K562 (cell line): Measurements from ENCODE around the gene EXOC4. TPM values are rescaled to one million over a fixed set of nuclear protein-coding genes. Genes with fewer than 3 reads are reported as not detected.

Source experiments
- ATAC-seq: fragments of 200-7000 bp; cut with Tn5 transposase; 3 replicates; pipeline ENCODE4 v1.9.1; 2020; ENCODE audit warnings: moderate library complexity
- BruUV-seq: library from RNA; stranded (reverse); fragments of 400-500 nt; replicated peaks from 2 replicates; lab custom pipeline; 2021; lab: Mats Ljungman, UMichigan
- CTCF ChIA-PET: fragments of 300-600 bp; formaldehyde crosslinking; extraction: SDS; loops from one replicate; lab custom pipeline; 2021; ENCODE audit warnings: low intra/inter-chr PET ratio; lab: Yijun Ruan, JAX
- POLR2A ChIA-PET: fragments of 300-600, 350-650 bp; sonication (Branson Sonifier 250); formaldehyde crosslinking; extraction: SDS; loops from one replicate; lab custom pipeline; 2021; ENCODE audit warnings: antibody characterized with exemption, inconsistent platforms; lab: Yijun Ruan, JAX
- DNase-seq, 4 experiments: peaks; one replicate each; pipeline versions ENCODE4 v3.0.0 to v3.0.0-alpha.2; 2011 to 2018; ENCODE audit warnings: low spot score in 3 of 4, mixed read lengths in 3 of 4; ENCODE audit errors: extremely low read depth in 1 of 4
- FAIRE-seq: peaks from 2 replicates; lab custom pipeline; 2011; peaks lifted over from hg19 to GRCh38; lab: Jason Lieb, UNC
- H2AFZ ChIP-seq: 2 replicates; pipeline ENCODE4 v1.6.0; 2011; ENCODE audit warnings: low read depth, low read length, control low read depth, inconsistent platforms
- H3K27ac ChIP-seq: fragments of 200-600 bp; 3 replicates; pipeline ENCODE4 v1.8.0; 2011; ENCODE audit warnings: low read depth, mild to moderate bottlenecking, control low read depth, inconsistent platforms, low read length, moderate library complexity, mixed read lengths; ENCODE audit errors: extremely low read depth
- H3K27me3 ChIP-seq, 2 experiments: fragments of 300-600 bp in 1 of 2; 2 replicates in 1 of 2; 3 replicates in 1 of 2; pipeline versions ENCODE4 v1.6.0 to v1.8.0; 2011; ENCODE audit warnings: inconsistent platforms in 2 of 2, low read length in 2 of 2, mild to moderate bottlenecking in 1 of 2, mixed read lengths in 1 of 2, moderate library complexity in 1 of 2; ENCODE audit not compliant: control insufficient read depth in 2 of 2, insufficient read depth in 2 of 2
- H3K36me3 ChIP-seq: fragments of 300-600 bp; 3 replicates; pipeline ENCODE4 v1.8.0; 2011; ENCODE audit warnings: mild to moderate bottlenecking, low read length, inconsistent platforms; ENCODE audit not compliant: control insufficient read depth, insufficient read depth
- H3K4me1 ChIP-seq, 2 experiments: fragments of 200-600 bp in 1 of 2; replicated peaks in 1 of 2; 2 replicates in 1 of 2; 3 replicates in 1 of 2; pipeline versions ENCODE4 v1.5.1 to v1.8.0; 2011; ENCODE audit warnings: inconsistent platforms in 2 of 2, low read length in 2 of 2, mild to moderate bottlenecking in 1 of 2, mixed read lengths in 1 of 2, moderate library complexity in 1 of 2; ENCODE audit not compliant: control insufficient read depth in 2 of 2, insufficient read depth in 2 of 2
- H3K4me2 ChIP-seq: 2 replicates; pipeline ENCODE4 v1.6.1; 2011; ENCODE audit warnings: low read length, control low read depth, inconsistent platforms, mixed read lengths; ENCODE audit not compliant: insufficient read depth
- H3K4me3 ChIP-seq: fragments of 200-600 bp; sonication (generic), shearing (Covaris generic); 2 replicates; pipeline ENCODE4 v1.5.1; 2016; ENCODE audit warnings: control low read depth, inconsistent platforms
- H3K79me2 ChIP-seq: fragments of 200-600 bp; 3 replicates; pipeline ENCODE4 v1.8.0; 2011; ENCODE audit warnings: low read length, inconsistent platforms; ENCODE audit not compliant: control insufficient read depth, insufficient read depth
- H3K9ac ChIP-seq, 2 experiments: 2 replicates each; pipeline versions ENCODE4 v1.6.0 to v1.6.1; 2011; ENCODE audit warnings: low read depth in 2 of 2, low read length in 2 of 2, control low read depth in 1 of 2, inconsistent platforms in 1 of 2, mild to moderate bottlenecking in 1 of 2, mixed read lengths in 1 of 2; ENCODE audit not compliant: insufficient read depth in 1 of 2
- H3K9me1 ChIP-seq: one replicate; pipeline ENCODE4 v1.6.0; 2011; ENCODE audit warnings: inconsistent platforms, mild to moderate bottlenecking, low read length, moderate library complexity; ENCODE audit not compliant: control insufficient read depth, insufficient read depth
- H3K9me3 ChIP-seq: replicated peaks from 2 replicates; pipeline ENCODE4 v1.5.1; 2011; ENCODE audit warnings: low read depth, low read length, inconsistent platforms; ENCODE audit not compliant: control insufficient read depth, insufficient read depth
- H4K20me1 ChIP-seq: replicated peaks from 2 replicates; pipeline ENCODE4 v1.6.1; 2011; ENCODE audit warnings: low read length, inconsistent platforms, mixed read lengths; ENCODE audit not compliant: control insufficient read depth, insufficient read depth
- C11orf30 ChIP-seq: fragments of 450-650 bp; IDR thresholded peaks from 2 replicates; pipeline ENCODE4 v1.6.1; 2016; ENCODE audit warnings: low read depth, mild to moderate bottlenecking
- CBFB ChIP-seq: sonication (generic); formaldehyde crosslinking; IDR thresholded peaks from 2 replicates; pipeline ENCODE4 v1.4.0; 2020; ENCODE audit warnings: mild to moderate bottlenecking, missing genetic modification reagents
- CC2D1A ChIP-seq: fragments of 450-650 bp; IDR thresholded peaks from 2 replicates; pipeline ENCODE4 v1.6.1; 2017; ENCODE audit warnings: mild to moderate bottlenecking
- CCAR2 ChIP-seq: fragments of 200-400 bp; formaldehyde crosslinking; IDR thresholded peaks from 2 replicates; pipeline ENCODE4 v1.6.1; 2017; ENCODE audit warnings: mild to moderate bottlenecking, low read depth, low read length
- CEBPG ChIP-seq, 3 experiments: fragments of 200-800 bp in 1 of 3; sonication (Bioruptor generic) in 1 of 3; sonication (generic) in 1 of 3; formaldehyde crosslinking in 1 of 3; IDR thresholded peaks in 2 of 3; conservative IDR thresholded peaks in 1 of 3; 2 replicates each; pipeline versions ENCODE4 v1.6.1 to v1.8.0; 2016 to 2022; ENCODE audit warnings: missing compliant biosample characterization in 2 of 3, missing genetic modification characterization in 2 of 3, mild to moderate bottlenecking in 1 of 3, missing genetic modification reagents in 1 of 3
- CXXC5 ChIP-seq: fragments of 250-450 bp; sonication (Bioruptor Pico); IDR thresholded peaks from 2 replicates; pipeline ENCODE4 v1.8.0; 2022; ENCODE audit warnings: inconsistent platforms, mild to moderate bottlenecking, moderate library complexity
- FOXM1 ChIP-seq, 2 experiments: fragments of 450-650 bp in 1 of 2; sonication (generic) in 1 of 2; formaldehyde crosslinking in 1 of 2; IDR thresholded peaks; 2 replicates each; pipeline versions ENCODE4 v1.6.1 to v1.9.0; 2017 to 2022; ENCODE audit warnings: low read depth in 2 of 2, mild to moderate bottlenecking in 2 of 2, missing genetic modification reagents in 1 of 2, moderate library complexity in 1 of 2
- HDAC3 ChIP-seq: fragments of 450-650 bp; IDR thresholded peaks from 2 replicates; pipeline ENCODE4 v1.6.1; 2018; ENCODE audit warnings: borderline replicate concordance, mild to moderate bottlenecking, moderate library complexity; ENCODE audit not compliant: partially characterized antibody
- HNRNPH1 ChIP-seq: fragments of 200-400 bp; formaldehyde crosslinking; optimal IDR thresholded peaks from 2 replicates; pipeline ENCODE3; 2017; ENCODE audit warnings: low read depth, mild to moderate bottlenecking, low read length, moderate library complexity
- MAFF ChIP-seq: IDR thresholded peaks from 2 replicates; pipeline ENCODE4 v1.6.1; 2012; ENCODE audit warnings: low read length, improper control_type of control experiment
- MAFG ChIP-seq: fragments of 450-650 bp; conservative IDR thresholded peaks from 2 replicates; pipeline ENCODE4 v1.6.1; 2016; ENCODE audit warnings: missing genetic modification characterization, missing compliant biosample characterization
- MAFK ChIP-seq: IDR thresholded peaks from 2 replicates; pipeline ENCODE4 v1.6.1; 2011; ENCODE audit warnings: low read length, improper control_type of control experiment
- MCM7 ChIP-seq, 2 experiments: fragments of 450-650 bp; IDR thresholded peaks; 2 replicates each; pipeline ENCODE4 v1.6.1; 2016 to 2018
- NR2C2 ChIP-seq, 2 experiments: fragments of 200-800 bp in 1 of 2; sonication (Bioruptor generic) in 1 of 2; sonication (generic) in 1 of 2; formaldehyde crosslinking in 1 of 2; IDR thresholded peaks; 2 replicates each; pipeline versions ENCODE4 v1.6.1 to v1.8.0; 2016 to 2022; ENCODE audit warnings: mild to moderate bottlenecking in 1 of 2, missing compliant biosample characterization in 1 of 2, missing genetic modification characterization in 1 of 2, missing genetic modification reagents in 1 of 2
- POU5F1 ChIP-seq: fragments of 150-350 bp; IDR thresholded peaks from 2 replicates; pipeline ENCODE4 v1.6.1; 2014; ENCODE audit warnings: borderline replicate concordance, low read length, low read depth, mild to moderate bottlenecking; ENCODE audit not compliant: partially characterized antibody
- PRMT5 ChIP-seq: sonication (generic); formaldehyde crosslinking; IDR thresholded peaks from 2 replicates; pipeline ENCODE4 v1.5.0; 2020; ENCODE audit warnings: missing genetic modification reagents
- RHOXF2B ChIP-seq: fragments of 250-450 bp; sonication (Bioruptor Pico); conservative IDR thresholded peaks from 2 replicates; pipeline ENCODE4 v1.5.1; 2021
- ZBTB9 ChIP-seq: fragments of 450-650 bp; formaldehyde crosslinking; IDR thresholded peaks from 2 replicates; pipeline ENCODE4 v1.4.0; 2020; ENCODE audit warnings: mild to moderate bottlenecking, moderate library complexity
- ZNF316 ChIP-seq: fragments of 450-650 bp; IDR thresholded peaks from 2 replicates; pipeline ENCODE4 v1.6.1; 2016
- ZNF408 ChIP-seq: fragments of 250-450 bp; sonication (Bioruptor Pico); IDR thresholded peaks from 2 replicates; pipeline ENCODE4 v1.4.0; 2020; ENCODE audit warnings: low read depth, mild to moderate bottlenecking, moderate library complexity
- ZNF41 ChIP-seq: fragments of 250-450 bp; sonication (Bioruptor Pico); conservative IDR thresholded peaks from 2 replicates; pipeline ENCODE4 v1.4.0; 2020; ENCODE audit warnings: mild to moderate bottlenecking
- ZNF780A ChIP-seq: fragments of 250-450 bp; sonication (Bioruptor Pico); IDR thresholded peaks from 2 replicates; pipeline ENCODE4 v1.5.0; 2021; ENCODE audit warnings: mild to moderate bottlenecking
- WGBS: fragments of 100-300 bp; shearing (Covaris generic); methylation state at CpG from one replicate; pipeline ENCODE4 v1.1.6; 2016; ENCODE audit warnings: low coverage, mixed read lengths; ENCODE audit not compliant: insufficient coverage; ENCODE audit errors: missing lambda C conversion rate; 5-methylcytosine and 5-hydroxymethylcytosine counted together
- in situ Hi-C: fragments of 300-500 bp; cut with MboI; formaldehyde crosslinking; loops from 4 replicates; pipeline ENCODE4 v1.15.0; 2018; ENCODE audit warnings: inconsistent platforms, mixed read lengths
- intact Hi-C: fragments of 100-400 bp; cut with micrococcal nuclease; formaldehyde crosslinking; loops from 2 replicates; pipeline ENCODE4 v1.14.2; 2022
- polyA plus RNA-seq, 8 experiments: library from polyadenylated mRNA; depleted of rRNA in 4 of 8; stranded (reverse) in 5 of 8; unstranded in 3 of 8; fragments of >200 nt; fragmentation: Nextera tagmentation in 2 of 8; fragmentation: Illumina TruSeq in 1 of 8; extraction: Ambion mirVana in 2 of 8; extraction: Trizol in 1 of 8; gene quantifications; 2 replicates each; pipeline versions ENCODE4 v1.2.1 to v1.2.3, GENCODE V29; 2011 to 2014; ENCODE audit warnings: inconsistent platforms in 1 of 8, missing spikeins in 1 of 8
- total RNA-seq, 7 experiments: library from RNA; depleted of rRNA in 6 of 7; stranded (reverse); fragments of >200 nt in 6 of 7; fragmentation: Illumina TruSeq in 2 of 7; extraction: Trizol in 2 of 7; gene quantifications; 2 replicates each; pipeline versions ENCODE4 v1.2.1 to v1.2.3, GENCODE V29; 2011 to 2021; ENCODE audit warnings: low replicate concordance in 1 of 7

EXOC4 gene
- total and polyA plus RNA-seq, 9 of the 15 experiments (the other 6 are each of a cell fraction or from before 2014, with no cell fraction given), result 18.5 to 73.1 (median 46.6) TPM

- H3K9me1 ChIP-seq, result no peaks in the 10 kb centered on the region
- in situ Hi-C loops (no loop called here), intact Hi-C loops (no loop called here)
- no TSS peak for BruUV-seq
- no peak overlapping the region for H3K4me2 ChIP-seq
- no peak overlapping the region for H2AFZ ChIP-seq
- no peak overlapping the region for H3K9ac ChIP-seq
- no peaks in the 10 kb centered on the region for H3K27me3 ChIP-seq
- WGBS, result 67% methylated on average over 3 of the region's 3 CpGs
- no peak overlapping the region for H3K27ac ChIP-seq
- no peak overlapping the region for H3K4me3 ChIP-seq
- DNase-seq (no peak), ATAC-seq (no peak), FAIRE-seq (no peak)
- H3K36me3 ChIP-seq, result no peaks in the 10 kb centered on the region
- TF ChIP-seq RHOXF2B (CRISPR knock-in tag) (no peak), CEBPG (CRISPR knock-in tag; IDR thresholded peaks at IDR 0.05) (no peak), CEBPG (tag; conservative IDR thresholded peaks at IDR 0.05 in 1 of 2, IDR thresholded peaks at IDR 0.05 in 1 of 2) (no peak), MAFK (0 out of 2 replicates have a peak, but pooled peaks have one; percentile 4), HDAC3 (no peak), POU5F1 (no peak), HNRNPH1 (no peak), CC2D1A (no peak), MCM7 (IDR thresholded peaks at IDR 0.05) (no peak), ZNF408 (no peak), CCAR2 (no peak), CXXC5 (no peak), C11orf30 (peak; percentile 47; the same call in 1 of the 2 replicates), CBFB (CRISPR knock-in tag) (no peak), ZNF316 (peak; percentile 68), PRMT5 (no peak), ZBTB9 (CRISPR knock-in tag) (no peak), ZNF41 (no peak), ZNF780A (CRISPR knock-in tag) (no peak), NR2C2 (CRISPR knock-in tag; IDR thresholded peaks at IDR 0.05) (no peak), NR2C2 (tag; IDR thresholded peaks at IDR 0.05) (no peak), MAFG (peak; percentile 55; the same call in 1 of the 2 replicates), FOXM1 (IDR thresholded peaks at IDR 0.05; ENCODE audit: low read depth) (no peak), FOXM1 (CRISPR knock-in tag; IDR thresholded peaks at IDR 0.05; ENCODE audit: low read depth) (no peak), MAFF (peak; percentile 48; the same call in 1 of the 2 replicates)
- no peaks in the 10 kb centered on the region for H3K79me2 ChIP-seq
- ChIA-PET POLR2A (interaction anchor here (0.9 to 1.8 kb wide), 2 partner anchors 9 to 10 kb away, joined by 4 to 5 read pairs; no protein-coding TSS in a partner anchor), CTCF (no interaction called here)
- no peaks in the 10 kb centered on the region; the same call in 1 of the 2 replicates for H3K9me3 ChIP-seq
- no peaks in the 10 kb centered on the region for H4K20me1 ChIP-seq
- peaks cover 0 to 9% of the 10 kb centered on the region in 2 experiments; a peak in 3 of 5 replicates for H3K4me1 ChIP-seq
Measured at GRCh38 chr7:134070673-134071072, 817.8 kb downstream of the EXOC4 start.
